Mesenchymal stem cell (in vitro differentiated cells and primary cell): ENCODE data around the gene P2RX3.

Experiments used
- DNase-seq: peaks from one replicate; pipeline ENCODE4 v3.0.0-alpha.2; 2013
- H2AFZ ChIP-seq: one replicate; pipeline ENCODE4 v1.6.1; 2013; ENCODE audit warnings: low read depth, mild to moderate bottlenecking, control low read depth, inconsistent platforms, low read length, moderate library complexity
- H2AK5ac ChIP-seq: 2 replicates; pipeline ENCODE4 v1.6.1; 2013; ENCODE audit warnings: low read length, moderate library complexity, mild to moderate bottlenecking, inconsistent platforms; ENCODE audit not compliant: severe bottlenecking
- H2BK120ac ChIP-seq: one replicate; pipeline ENCODE4 v1.6.1; 2013; ENCODE audit warnings: low read depth, mild to moderate bottlenecking, inconsistent platforms, low read length, moderate library complexity
- H2BK12ac ChIP-seq, 2 experiments: one replicate each; pipeline ENCODE4 v1.6.1; 2013; ENCODE audit warnings: inconsistent platforms in 2 of 2, low read length in 2 of 2, mild to moderate bottlenecking in 2 of 2, moderate library complexity in 2 of 2, control low read depth in 1 of 2
- H2BK15ac ChIP-seq: one replicate; pipeline ENCODE4 v1.6.1; 2013; ENCODE audit warnings: mild to moderate bottlenecking, low read depth, inconsistent platforms; ENCODE audit not compliant: poor library complexity, severe bottlenecking
- H2BK5ac ChIP-seq: 2 replicates; pipeline ENCODE4 v1.6.1; 2013; ENCODE audit warnings: low read depth, mild to moderate bottlenecking, low read length, control low read depth, inconsistent platforms; ENCODE audit not compliant: poor library complexity, severe bottlenecking
- H3K14ac ChIP-seq, 2 experiments: one replicate each; pipeline ENCODE4 v1.6.1; 2013; ENCODE audit warnings: inconsistent platforms in 2 of 2, low read length in 2 of 2, control low read depth in 1 of 2, mild to moderate bottlenecking in 1 of 2, moderate library complexity in 1 of 2
- H3K18ac ChIP-seq, 2 experiments: one replicate each; pipeline ENCODE4 v1.6.1; 2013; ENCODE audit warnings: inconsistent platforms in 2 of 2, low read length in 2 of 2, control low read depth in 1 of 2, low read depth in 1 of 2, mild to moderate bottlenecking in 1 of 2
- H3K23ac ChIP-seq, 2 experiments: one replicate each; pipeline ENCODE4 v1.6.1; 2013; ENCODE audit warnings: inconsistent platforms in 2 of 2, low read length in 2 of 2, mild to moderate bottlenecking in 2 of 2, moderate library complexity in 2 of 2, control low read depth in 1 of 2
- H3K27ac ChIP-seq: 2 replicates; pipeline ENCODE4 v1.5.1; 2013; ENCODE audit warnings: mild to moderate bottlenecking, moderate library complexity, low read length, control low read depth, inconsistent platforms; ENCODE audit not compliant: poor library complexity, severe bottlenecking
- H3K27me3 ChIP-seq, 2 experiments: 2 replicates each; pipeline versions ENCODE4 v1.6.1 to v1.7.0; 2013; ENCODE audit warnings: low read length in 2 of 2, mild to moderate bottlenecking in 2 of 2, moderate library complexity in 2 of 2, control low read depth in 1 of 2, inconsistent platforms in 1 of 2; ENCODE audit not compliant: control insufficient read depth in 1 of 2, insufficient read depth in 1 of 2
- H3K36me3 ChIP-seq, 2 experiments: 2 replicates each; pipeline versions ENCODE4 v1.6.1 to v1.7.0; 2013; ENCODE audit warnings: low read length in 2 of 2, control low read depth in 1 of 2, inconsistent platforms in 1 of 2, low read depth in 1 of 2, mild to moderate bottlenecking in 1 of 2; ENCODE audit not compliant: insufficient read depth in 2 of 2, control insufficient read depth in 1 of 2
- H3K4ac ChIP-seq, 2 experiments: one replicate each; pipeline ENCODE4 v1.6.1; 2013; ENCODE audit warnings: inconsistent platforms in 2 of 2, low read length in 2 of 2, mild to moderate bottlenecking in 2 of 2, moderate library complexity in 2 of 2, control low read depth in 1 of 2, low read depth in 1 of 2
- H3K4me1 ChIP-seq: 2 replicates; pipeline ENCODE4 v1.6.1; 2013; ENCODE audit warnings: low read depth, low read length, control low read depth; ENCODE audit not compliant: control insufficient read depth, insufficient read depth
- H3K4me2 ChIP-seq: 2 replicates; pipeline ENCODE4 v1.6.1; 2013; ENCODE audit warnings: low read length, mild to moderate bottlenecking, inconsistent platforms; ENCODE audit not compliant: poor library complexity, severe bottlenecking
- H3K4me3 ChIP-seq, 2 experiments: 2 replicates each; pipeline versions ENCODE4 v1.5.1 to v1.7.0; 2013; ENCODE audit warnings: low read length in 2 of 2, mild to moderate bottlenecking in 2 of 2, control low read depth in 1 of 2, low read depth in 1 of 2; ENCODE audit not compliant: insufficient read depth in 1 of 2
- H3K79me1 ChIP-seq: replicated peaks from 2 replicates; pipeline ENCODE4 v1.6.1; 2013; ENCODE audit warnings: mild to moderate bottlenecking, control low read depth, low read length, inconsistent platforms; ENCODE audit not compliant: poor library complexity, severe bottlenecking
- H3K9ac ChIP-seq: 2 replicates; pipeline ENCODE4 v1.7.0; 2013; ENCODE audit warnings: mild to moderate bottlenecking, low read length, moderate library complexity
- H3K9me3 ChIP-seq: 2 replicates; pipeline ENCODE4 v1.7.0; 2013; ENCODE audit warnings: mild to moderate bottlenecking, low read length; ENCODE audit not compliant: control insufficient read depth
- H4K8ac ChIP-seq: one replicate; pipeline ENCODE4 v1.6.1; 2013; ENCODE audit warnings: inconsistent platforms, mild to moderate bottlenecking, low read length, moderate library complexity
- H4K91ac ChIP-seq: one replicate; pipeline ENCODE4 v1.6.1; 2013; ENCODE audit warnings: mild to moderate bottlenecking, low read length, inconsistent platforms
- WGBS: methylation state at CpG from one replicate; pipeline ENCODE4 v1.1.7; 2013; ENCODE audit warnings: mixed read lengths; 5-methylcytosine and 5-hydroxymethylcytosine counted together

The P2RX3 gene

GRCh38 chr11:57353852-57354251 lies 15.7 kb downstream of the P2RX3 start:
- Histone ChIP-seq H2BK12ac (no peak overlapping the region), H4K8ac (no peak overlapping the region), H2AFZ (no peak overlapping the region), H3K9ac (no peak overlapping the region), H3K36me3 (no peaks in the 10 kb centered on the region), H3K4me3 (no peak overlapping the region), H3K4me2 (no peak overlapping the region), H2AK5ac (no peak overlapping the region), H3K18ac (no peak overlapping the region), H3K4ac (no peak overlapping the region), H3K4me1 (peaks cover 3% of the 10 kb centered on the region), H3K27me3 (peaks cover 0 to 38% of the 10 kb centered on the region in 2 experiments), H3K27ac (no peak overlapping the region), H2BK5ac (no peak overlapping the region), H3K79me1 (no peaks in the 10 kb centered on the region), H3K23ac (no peak overlapping the region), H3K14ac (no peak overlapping the region), H2BK120ac (no peak overlapping the region), H2BK15ac (no peak overlapping the region), H3K9me3 (peaks cover 12% of the 10 kb centered on the region), H4K91ac (no peak overlapping the region)
- WGBS, result 71% methylated on average over 4 of the region's 4 CpGs
- no peak for DNase-seq

- H2AFZ ChIP-seq, result no peak overlapping the region
- H3K9ac ChIP-seq, result no peak overlapping the region
- peak overlapping the region in 1 of 2 experiments; percentile 79 for H3K14ac ChIP-seq
- H3K27ac ChIP-seq, result no peak overlapping the region
- H3K27me3 ChIP-seq, result peaks cover 0 to 38% of the 10 kb centered on the region in 2 experiments
- peaks cover under 1% of the 10 kb centered on the region for H3K4me1 ChIP-seq
- no peak overlapping the region for H2AK5ac ChIP-seq
- no peak overlapping the region for H2BK5ac ChIP-seq
- H3K4ac ChIP-seq, result no peak overlapping the region
- no peaks in the 10 kb centered on the region for H3K79me1 ChIP-seq
- H3K4me3 ChIP-seq, result no peak overlapping the region
- DNase-seq, result no peak
- H2BK12ac ChIP-seq, result no peak overlapping the region
- H4K8ac ChIP-seq, result no peak overlapping the region
- 89% methylated on average over 6 of the region's 6 CpGs for WGBS
- H3K23ac ChIP-seq, result no peak overlapping the region
- no peak overlapping the region for H3K4me2 ChIP-seq
- H3K36me3 ChIP-seq, result no peaks in the 10 kb centered on the region
- no peak overlapping the region for H2BK120ac ChIP-seq
- H4K91ac ChIP-seq, result no peak overlapping the region
- H3K18ac ChIP-seq, result no peak overlapping the region
- H3K9me3 ChIP-seq, result peaks cover 12% of the 10 kb centered on the region
- no peak overlapping the region for H2BK15ac ChIP-seq
Measured at GRCh38 chr11:57354699-57355098, 16.5 kb downstream of the P2RX3 start.

- peaks cover 2% of the 10 kb centered on the region for H3K4me1 ChIP-seq
- no peak overlapping the region for H3K18ac ChIP-seq
- peak overlapping the region; percentile 27 for H3K9ac ChIP-seq
- H2BK5ac ChIP-seq, result no peak overlapping the region
- H3K27ac ChIP-seq, result no peak overlapping the region
- H2BK15ac ChIP-seq, result no peak overlapping the region
- no peak overlapping the region for H2AK5ac ChIP-seq
- H3K79me1 ChIP-seq, result no peaks in the 10 kb centered on the region
- H3K36me3 ChIP-seq, result no peaks in the 10 kb centered on the region
- no peak overlapping the region for H3K23ac ChIP-seq
- no peak overlapping the region for H3K4me3 ChIP-seq
- peaks cover 0 to 37% of the 10 kb centered on the region in 2 experiments for H3K27me3 ChIP-seq
- H3K14ac ChIP-seq, result no peak overlapping the region
- no peak overlapping the region for H3K4ac ChIP-seq
- no peak overlapping the region for H3K4me2 ChIP-seq
- H2BK120ac ChIP-seq, result no peak overlapping the region
- H2AFZ ChIP-seq, result no peak overlapping the region
- H2BK12ac ChIP-seq, result no peak overlapping the region
- no peak overlapping the region for H4K8ac ChIP-seq
- peaks cover 6% of the 10 kb centered on the region for H3K9me3 ChIP-seq
- DNase-seq, result no peak
- 84% methylated on average over 9 of the region's 9 CpGs for WGBS
- no peak overlapping the region for H4K91ac ChIP-seq
Measured at GRCh38 chr11:57356268-57356667, 18.1 kb downstream of the P2RX3 start.

GRCh38 chr11:57357310-57357709 lies 19.2 kb downstream of the P2RX3 start:
- 100% methylated on average over 2 of the region's 3 CpGs for WGBS
- H4K8ac ChIP-seq, result no peak overlapping the region

More at GRCh38 chr11:57357310-57357709, 19.2 kb downstream of the P2RX3 start:
- peaks cover 0 to 40% of the 10 kb centered on the region in 2 experiments for H3K27me3 ChIP-seq
- H2BK5ac ChIP-seq, result no peak overlapping the region
- no peak overlapping the region for H3K4me2 ChIP-seq
- no peak overlapping the region for H2AK5ac ChIP-seq
- DNase-seq, result no peak
- no peak overlapping the region for H3K27ac ChIP-seq
- H3K9me3 ChIP-seq, result no peaks in the 10 kb centered on the region
- H3K4me3 ChIP-seq, result no peak overlapping the region
- no peak overlapping the region for H2AFZ ChIP-seq
- no peak overlapping the region for H4K91ac ChIP-seq
- H3K79me1 ChIP-seq, result no peaks in the 10 kb centered on the region
- no peak overlapping the region for H2BK120ac ChIP-seq
- no peaks in the 10 kb centered on the region for H3K36me3 ChIP-seq
- peaks cover 2% of the 10 kb centered on the region for H3K4me1 ChIP-seq
- no peak overlapping the region for H3K14ac ChIP-seq
- H3K9ac ChIP-seq, result peak overlapping the region; percentile 87
- no peak overlapping the region for H3K18ac ChIP-seq
- no peak overlapping the region for H2BK12ac ChIP-seq
- no peak overlapping the region for H2BK15ac ChIP-seq
- H3K23ac ChIP-seq, result no peak overlapping the region
- no peak overlapping the region for H3K4ac ChIP-seq
